8988T (cell line): Measurements from ENCODE around the gene NRSN2.

Experiments used
- DNase-seq: peaks from one replicate; pipeline ENCODE4 v3.0.0; 2011

Gene NRSN2

GRCh38 chr20:400454-401275, 53.8 kb downstream of the NRSN2 start:
- no peak for DNase-seq

GRCh38 chr20:401682-402495, 55.0 kb downstream of the NRSN2 start:
- DNase-seq = no peak

GRCh38 chr20:402496-402885, 55.6 kb downstream of the NRSN2 start:
- DNase-seq = no peak

GRCh38 chr20:402898-403581, 56.1 kb downstream of the NRSN2 start:
- no peak for DNase-seq

GRCh38 chr20:403582-403957, 56.7 kb downstream of the NRSN2 start:
- DNase-seq = no peak

GRCh38 chr20:404088-404487, 57.2 kb downstream of the NRSN2 start:
- no peak for DNase-seq
